GM18498 (cell line): Measurements from ENCODE around the gene TOMM22.
"Not testable (repeated sequence)": the region's sequence is repeated elsewhere in the genome, so short reads cannot be mapped to it uniquely, and the experiment has no call there.

ENCODE experiments used
- ATAC-seq: cut with Tn5 transposase; IDR thresholded peaks from one replicate; pipeline ENCODE4 v1.9.1; 2021; ENCODE audit warnings: mild to moderate bottlenecking, moderate library complexity; ENCODE audit not compliant: unreplicated experiment

TOMM22 gene

GRCh38 chr22:38681582-38682335, at the start of gene TOMM22:
Gene TOMM22 (plus strand): TSS chr22:38681957. CDS start chr22:38681979, 22 bp downstream.
- ATAC-seq: peak; percentile 95

- no peak for ATAC-seq
Observed at GRCh38 chr22:38632528-38632927, 49.2 kb upstream of the TOMM22 start.

GRCh38 chr22:38638216-38638615, 43.5 kb upstream of the TOMM22 start:
- no peak for ATAC-seq

- no peak for ATAC-seq
Observed at GRCh38 chr22:38638728-38639127, 43.0 kb upstream of the TOMM22 start.

GRCh38 chr22:38641476-38642040, 40.2 kb upstream of the TOMM22 start:
- ATAC-seq: no peak

GRCh38 chr22:38644245-38644644, 37.5 kb upstream of the TOMM22 start:
- not testable (repeated sequence) for ATAC-seq

GRCh38 chr22:38645430-38645829, 36.3 kb upstream of the TOMM22 start:
- ATAC-seq: no peak

- ATAC-seq: no peak
Observed at GRCh38 chr22:38649841-38650522, 31.8 kb upstream of the TOMM22 start.

GRCh38 chr22:38652859-38653258, 28.9 kb upstream of the TOMM22 start:
- ATAC-seq: no peak

GRCh38 chr22:38653741-38654140, 28.0 kb upstream of the TOMM22 start:
- no peak for ATAC-seq

- no peak for ATAC-seq
Observed at GRCh38 chr22:38655519-38656255, 26.1 kb upstream of the TOMM22 start.

- ATAC-seq: peak; percentile 80
Observed at GRCh38 chr22:38656256-38657044, 25.3 kb upstream of the TOMM22 start, which contains the start of the genes CBY1 and FAM227A. Gene CBY1 (plus strand): TSS chr22:38656638. CDS start chr22:38668055, 11,417 bp downstream. Gene FAM227A (minus strand): TSS chr22:38656392. CDS start chr22:38650168, 6,224 bp downstream.

GRCh38 chr22:38657045-38657909, 24.5 kb upstream of the TOMM22 start:
- peak; percentile 38 for ATAC-seq

GRCh38 chr22:38674888-38675287, 6.9 kb upstream of the TOMM22 start:
- no peak for ATAC-seq

GRCh38 chr22:38675833-38676232, 5.9 kb upstream of the TOMM22 start:
- no peak for ATAC-seq

GRCh38 chr22:38684895-38685294, 3.1 kb downstream of the TOMM22 start:
- ATAC-seq: no peak

- ATAC-seq: no peak
Observed at GRCh38 chr22:38685761-38686160, 4.0 kb downstream of the TOMM22 start.

- no peak for ATAC-seq
Observed at GRCh38 chr22:38689651-38690050, 7.9 kb downstream of the TOMM22 start.

GRCh38 chr22:38694049-38694448, 12.3 kb downstream of the TOMM22 start:
- no peak for ATAC-seq
